Measurements from ENCODE around the gene FAM53A.

The FAM53A gene, protein sequence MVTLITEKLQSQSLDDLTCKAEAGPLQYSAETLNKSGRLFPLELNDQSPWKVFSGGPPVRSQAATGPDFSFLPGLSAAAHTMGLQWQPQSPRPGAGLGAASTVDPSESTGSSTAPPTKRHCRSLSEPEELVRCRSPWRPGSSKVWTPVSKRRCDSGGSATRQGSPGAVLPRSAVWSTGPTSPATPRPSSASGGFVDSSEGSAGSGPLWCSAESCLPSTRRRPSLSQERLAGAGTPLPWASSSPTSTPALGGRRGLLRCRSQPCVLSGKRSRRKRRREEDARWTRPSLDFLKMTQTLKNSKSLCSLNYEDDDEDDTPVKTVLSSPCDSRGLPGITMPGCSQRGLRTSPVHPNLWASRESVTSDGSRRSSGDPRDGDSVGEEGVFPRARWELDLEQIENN

DNA sequence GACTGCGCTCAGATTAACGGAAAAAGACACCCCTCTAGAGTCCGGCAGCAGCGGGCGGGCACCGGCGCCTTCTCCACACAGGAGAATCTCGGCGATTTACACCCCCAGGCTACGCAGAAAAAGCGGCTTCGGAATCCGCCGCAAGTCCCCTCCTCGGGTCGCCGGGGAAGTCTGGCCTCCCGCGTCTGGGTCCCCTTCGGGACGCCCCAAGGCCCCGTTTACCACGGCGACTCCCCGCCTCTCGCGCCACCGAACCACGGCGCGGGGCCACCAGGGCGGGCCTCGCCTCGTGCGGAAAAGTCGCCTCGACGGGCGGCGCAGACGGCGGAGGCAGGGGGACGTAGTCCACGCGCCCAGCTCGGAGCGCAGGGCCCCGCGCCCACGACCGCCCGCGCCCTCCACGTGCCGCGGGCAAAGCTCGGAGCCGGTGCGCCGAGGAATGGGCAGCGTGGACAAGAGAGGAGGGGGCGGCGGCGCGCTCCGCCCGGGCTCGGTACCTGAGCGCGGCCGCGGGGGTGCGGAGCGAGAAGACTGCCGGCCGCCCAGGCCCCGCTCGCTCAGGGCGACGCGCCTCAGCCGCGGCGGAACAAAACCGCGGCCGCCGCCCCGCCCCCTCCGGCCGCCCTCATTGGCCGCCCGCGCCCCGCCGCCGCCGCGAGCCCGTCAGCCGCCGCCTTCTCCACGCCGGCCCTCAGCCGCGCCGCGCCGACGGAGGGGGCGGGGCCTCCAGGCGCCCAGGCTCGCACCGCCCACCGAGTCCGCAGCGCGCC, at the start of gene FAM53A:
Gene FAM53A, minus strand, starts transcription at position 578 of the 770 bp plus-strand sequence. CDS start 15,572 bp downstream, outside the sequence.
- no peak within 1 kb of the TSS for H3K9ac ChIP-seq (ENCODE audit: low read depth, low read length)
- no peak within 1 kb of the TSS for H3K27ac ChIP-seq (ENCODE audit: low read length)
- no peaks in the 10 kb centered on the region; the same call in 1 of the 2 replicates for H3K4me1 ChIP-seq (ENCODE audit: insufficient read depth, low read length)
- peak within 1 kb of the TSS; percentile 61 for H3K4me3 ChIP-seq (ENCODE audit: low read length)
- H3K36me3 ChIP-seq (ENCODE audit: insufficient read depth, low read depth, low read length) = no peaks in the 10 kb centered on the region
- H3K9me3 ChIP-seq (ENCODE audit: insufficient read depth, low read depth, low read length) = no peaks in the 10 kb centered on the region
- peaks cover 22% of the 10 kb centered on the region for H3K27me3 ChIP-seq (ENCODE audit: insufficient read depth, low read length)

GRCh38 chr4:1732911-1733310, 48.8 kb upstream of the FAM53A start:
- no peak overlapping the region for H3K9ac ChIP-seq (ENCODE audit: low read depth, low read length)
- H3K36me3 ChIP-seq (ENCODE audit: insufficient read depth, low read depth, low read length) = peaks cover 99% of the 10 kb centered on the region
- no peak overlapping the region for H3K4me3 ChIP-seq (ENCODE audit: low read length)
- no peaks in the 10 kb centered on the region for H3K4me1 ChIP-seq (ENCODE audit: insufficient read depth, low read length)
- peaks cover 10% of the 10 kb centered on the region for H3K9me3 ChIP-seq (ENCODE audit: insufficient read depth, low read depth, low read length)
- H3K27ac ChIP-seq (ENCODE audit: low read length) = no peak overlapping the region
- H3K27me3 ChIP-seq (ENCODE audit: insufficient read depth, low read length) = no peaks in the 10 kb centered on the region

DNA sequence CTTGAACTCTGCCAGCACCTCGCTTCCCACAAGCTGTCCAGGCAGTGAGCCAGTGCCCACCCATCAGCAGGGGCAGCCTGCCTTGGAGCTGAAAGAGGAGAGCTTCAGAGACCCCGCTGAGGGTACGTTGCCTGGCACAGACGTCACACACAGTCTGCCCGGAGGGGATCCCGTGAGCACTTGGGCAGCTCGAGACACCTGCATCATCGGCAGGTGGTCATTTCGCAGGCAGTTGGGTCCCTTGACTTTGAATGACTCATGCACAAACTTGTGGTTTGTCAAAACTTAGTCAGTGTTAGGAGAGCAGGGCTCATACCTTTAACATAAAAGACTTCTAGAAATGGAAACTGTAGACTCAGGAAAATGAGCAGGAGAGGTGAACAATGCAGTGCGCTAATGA, 47.1 kb upstream of the FAM53A start:
- Histone ChIP-seq H3K4me3 (ENCODE audit: low read length) (no peak overlapping the region), H3K4me1 (ENCODE audit: insufficient read depth, low read length) (no peaks in the 10 kb centered on the region), H3K27me3 (ENCODE audit: insufficient read depth, low read length) (no peaks in the 10 kb centered on the region), H3K36me3 (ENCODE audit: insufficient read depth, low read depth, low read length) (peaks cover 99% of the 10 kb centered on the region), H3K9ac (ENCODE audit: low read depth, low read length) (no peak overlapping the region), H3K27ac (ENCODE audit: low read length) (no peak overlapping the region), H3K9me3 (ENCODE audit: insufficient read depth, low read depth, low read length) (no peaks in the 10 kb centered on the region)

GRCh38 chr4:1730532-1731135, 46.5 kb upstream of the FAM53A start:
- Histone ChIP-seq H3K36me3 (ENCODE audit: insufficient read depth, low read depth, low read length) (peaks cover 99% of the 10 kb centered on the region), H3K4me1 (ENCODE audit: insufficient read depth, low read length) (no peaks in the 10 kb centered on the region), H3K9me3 (ENCODE audit: insufficient read depth, low read depth, low read length) (no peaks in the 10 kb centered on the region), H3K4me3 (ENCODE audit: low read length) (no peak overlapping the region), H3K9ac (ENCODE audit: low read depth, low read length) (no peak overlapping the region), H3K27me3 (ENCODE audit: insufficient read depth, low read length) (no peaks in the 10 kb centered on the region), H3K27ac (ENCODE audit: low read length) (no peak overlapping the region)

DNA sequence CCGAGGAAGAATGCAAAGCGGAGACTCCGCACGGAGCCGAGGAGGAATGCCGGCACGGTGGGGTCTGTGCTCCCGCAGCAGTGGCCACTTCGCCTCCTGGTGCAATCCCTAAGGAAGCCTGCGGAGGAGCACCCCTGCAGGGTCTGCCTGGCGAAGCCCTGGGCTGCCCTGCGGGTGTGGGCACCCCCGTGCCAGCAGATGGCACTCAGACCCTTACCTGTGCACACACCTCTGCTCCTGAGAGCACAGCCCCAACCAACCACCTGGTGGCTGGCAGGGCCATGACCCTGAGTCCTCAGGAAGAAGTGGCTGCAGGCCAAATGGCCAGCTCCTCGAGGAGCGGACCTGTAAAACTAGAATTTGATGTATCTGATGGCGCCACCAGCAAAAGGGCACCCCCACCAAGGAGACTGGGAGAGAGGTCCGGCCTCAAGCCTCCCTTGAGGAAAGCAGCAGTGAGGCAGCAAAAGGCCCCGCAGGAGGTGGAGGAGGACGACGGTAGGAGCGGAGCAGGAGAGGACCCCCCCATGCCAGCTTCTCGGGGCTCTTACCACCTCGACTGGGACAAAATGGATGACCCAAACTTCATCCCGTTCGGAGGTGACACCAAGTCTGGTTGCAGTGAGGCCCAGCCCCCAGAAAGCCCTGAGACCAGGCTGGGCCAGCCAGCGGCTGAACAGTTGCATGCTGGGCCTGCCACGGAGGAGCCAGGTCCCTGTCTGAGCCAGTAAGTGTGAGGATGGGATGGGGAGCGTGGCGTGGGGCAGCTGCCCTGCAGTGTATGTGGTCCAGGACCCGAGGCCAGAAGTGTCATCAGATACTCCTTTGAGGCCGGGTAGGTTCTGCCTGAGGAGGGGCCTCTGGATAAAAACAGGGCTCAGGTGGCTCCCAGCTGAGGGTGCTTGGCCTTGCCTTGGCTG, 44.2 kb upstream of the FAM53A start:
- no peaks in the 10 kb centered on the region for H3K9me3 ChIP-seq (ENCODE audit: insufficient read depth, low read depth, low read length)
- H3K27ac ChIP-seq (ENCODE audit: low read length) = no peak overlapping the region
- H3K4me3 ChIP-seq (ENCODE audit: low read length) = no peak overlapping the region
- H3K27me3 ChIP-seq (ENCODE audit: insufficient read depth, low read length) = no peaks in the 10 kb centered on the region
- no peaks in the 10 kb centered on the region for H3K4me1 ChIP-seq (ENCODE audit: insufficient read depth, low read length)
- H3K9ac ChIP-seq (ENCODE audit: low read depth, low read length) = no peak overlapping the region
- H3K36me3 ChIP-seq (ENCODE audit: insufficient read depth, low read depth, low read length) = peaks cover 99% of the 10 kb centered on the region

- H3K4me3 ChIP-seq (ENCODE audit: low read length) = no peak overlapping the region
- no peak overlapping the region for H3K9ac ChIP-seq (ENCODE audit: low read depth, low read length)
- no peaks in the 10 kb centered on the region for H3K27me3 ChIP-seq (ENCODE audit: insufficient read depth, low read length)
- H3K9me3 ChIP-seq (ENCODE audit: insufficient read depth, low read depth, low read length) = no peaks in the 10 kb centered on the region
- no peak overlapping the region for H3K27ac ChIP-seq (ENCODE audit: low read length)
- H3K4me1 ChIP-seq (ENCODE audit: insufficient read depth, low read length) = no peaks in the 10 kb centered on the region
- peaks cover 98% of the 10 kb centered on the region for H3K36me3 ChIP-seq (ENCODE audit: insufficient read depth, low read depth, low read length)
Measured at GRCh38 chr4:1727117-1728031, 43.3 kb upstream of the FAM53A start.

GRCh38 chr4:1726146-1726934, 42.2 kb upstream of the FAM53A start:
- Histone ChIP-seq H3K9me3 (ENCODE audit: insufficient read depth, low read depth, low read length) (no peaks in the 10 kb centered on the region), H3K27ac (ENCODE audit: low read length) (no peak overlapping the region), H3K9ac (ENCODE audit: low read depth, low read length) (no peak overlapping the region), H3K4me1 (ENCODE audit: insufficient read depth, low read length) (no peaks in the 10 kb centered on the region), H3K36me3 (ENCODE audit: insufficient read depth, low read depth, low read length) (peaks cover 87% of the 10 kb centered on the region), H3K4me3 (ENCODE audit: low read length) (no peak overlapping the region), H3K27me3 (ENCODE audit: insufficient read depth, low read length) (no peaks in the 10 kb centered on the region)

DNA sequence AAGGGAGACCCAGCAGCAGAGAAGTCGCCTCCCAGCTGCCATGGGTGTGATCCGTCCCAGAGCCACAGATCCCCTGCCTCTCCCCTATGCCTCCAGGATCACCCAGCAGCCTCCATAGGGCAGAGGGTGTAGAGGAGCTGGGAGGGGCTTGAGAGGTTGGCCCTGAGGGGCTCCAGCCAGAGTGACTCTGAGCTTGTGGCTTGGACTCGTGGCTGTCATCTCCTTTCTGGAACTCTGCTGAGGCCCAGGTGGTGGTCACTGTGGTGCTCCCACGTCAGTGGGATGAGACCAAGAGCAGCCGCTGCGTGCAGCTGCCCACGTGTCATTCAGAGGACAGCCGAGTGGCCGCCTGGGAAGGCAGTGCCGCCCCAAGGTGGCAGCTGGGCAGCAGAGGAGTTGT, 41.4 kb upstream of the FAM53A start:
- H3K27me3 ChIP-seq (ENCODE audit: insufficient read depth, low read length) = no peaks in the 10 kb centered on the region
- H3K4me1 ChIP-seq (ENCODE audit: insufficient read depth, low read length) = no peaks in the 10 kb centered on the region
- H3K27ac ChIP-seq (ENCODE audit: low read length) = no peak overlapping the region
- H3K9me3 ChIP-seq (ENCODE audit: insufficient read depth, low read depth, low read length) = no peaks in the 10 kb centered on the region
- H3K9ac ChIP-seq (ENCODE audit: low read depth, low read length) = no peak overlapping the region
- peaks cover 79% of the 10 kb centered on the region for H3K36me3 ChIP-seq (ENCODE audit: insufficient read depth, low read depth, low read length)
- no peak overlapping the region for H3K4me3 ChIP-seq (ENCODE audit: low read length)

GRCh38 chr4:1723131-1723801, 39.2 kb upstream of the FAM53A start:
- peak overlapping the region; percentile 93; the same call in 1 of the 2 replicates for H3K4me3 ChIP-seq (ENCODE audit: low read length)
- no peaks in the 10 kb centered on the region; the same call in 1 of the 2 replicates for H3K4me1 ChIP-seq (ENCODE audit: insufficient read depth, low read length)
- no peaks in the 10 kb centered on the region for H3K27me3 ChIP-seq (ENCODE audit: insufficient read depth, low read length)
- no peaks in the 10 kb centered on the region for H3K9me3 ChIP-seq (ENCODE audit: insufficient read depth, low read depth, low read length)
- H3K36me3 ChIP-seq (ENCODE audit: insufficient read depth, low read depth, low read length) = peaks cover 66% of the 10 kb centered on the region
- peak overlapping the region; percentile 91; the same call in 1 of the 2 replicates for H3K9ac ChIP-seq (ENCODE audit: low read depth, low read length)
- no peak overlapping the region for H3K27ac ChIP-seq (ENCODE audit: low read length)

Measured in iPS-20b (cell line).